Activated CD4-positive, alpha-beta T cell treated with anti-CD3 and anti-CD28 coated beads, Interleukin-2, amount 10 ng/mL, durations not matched to agents 7 days and 5 days (primary cell): ENCODE data around the gene OPRM1. TPM values are rescaled to one million over a fixed set of nuclear protein-coding genes. Genes with fewer than 3 reads are reported as not detected.
A peak's percentile ranks its signal among the peaks of the same experiment; 100 is the strongest.
"Not testable (repeated sequence)": the region's sequence is repeated elsewhere in the genome, so short reads cannot be mapped to it uniquely, and the experiment has no call there.

Experiments
- CTCF ChIA-PET: fragments of 350-600 bp; sonication (Branson Sonifier 250); formaldehyde crosslinking; loops from one replicate; lab custom pipeline; 2021; ENCODE audit warnings: antibody characterized with exemption; lab: Charles Lee
- POLR2A ChIA-PET: fragments of 350-600 bp; sonication (Branson Sonifier 250); formaldehyde crosslinking; loops from one replicate; lab custom pipeline; 2021; ENCODE audit warnings: antibody characterized with exemption; lab: Charles Lee
- DNase-seq: peaks from one replicate; pipeline ENCODE4 v3.0.0-alpha.2; 2020
- H3K27ac Mint-ChIP-seq: one replicate; pipeline ENCODE4 v1.8.0; 2021; ENCODE audit warnings: mild to moderate bottlenecking, moderate library complexity, mixed read lengths
- H3K27me3 Mint-ChIP-seq: one replicate; pipeline ENCODE4 v1.8.0; 2021; ENCODE audit warnings: mixed read lengths
- H3K36me3 Mint-ChIP-seq: one replicate; pipeline ENCODE4 v1.8.0; 2021; ENCODE audit warnings: low read depth, mixed read lengths
- H3K4me1 Mint-ChIP-seq: one replicate; pipeline ENCODE4 v1.8.0; 2021; ENCODE audit warnings: mixed read lengths
- H3K4me3 Mint-ChIP-seq: one replicate; pipeline ENCODE4 v1.8.0; 2021; ENCODE audit warnings: mild to moderate bottlenecking, moderate library complexity, mixed read lengths
- H3K9me3 Mint-ChIP-seq: one replicate; pipeline ENCODE4 v1.8.0; 2021; ENCODE audit warnings: mixed read lengths
- total RNA-seq, 2 experiments: library from RNA; stranded (reverse); gene quantifications; one replicate each; pipeline ENCODE4 v1.2.3, GENCODE V29; 2021

OPRM1 gene
- total RNA-seq, 2 experiments from 2014 or later: not detected

- no peaks in the 10 kb centered on the region for H3K27me3 Mint-ChIP-seq
- H3K27ac Mint-ChIP-seq: no peak overlapping the region
- DNase-seq: no peak
- CTCF ChIA-PET: interaction anchor here (0.9 to 1.3 kb wide), 2 partner anchors 7 to 112 kb away, joined by 3 to 4 read pairs; no protein-coding TSS in a partner anchor
- peaks cover 26% of the 10 kb centered on the region for H3K4me1 Mint-ChIP-seq
- peaks cover 12% of the 10 kb centered on the region for H3K9me3 Mint-ChIP-seq
- H3K36me3 Mint-ChIP-seq: peaks cover 44% of the 10 kb centered on the region
- no peak overlapping the region for H3K4me3 Mint-ChIP-seq
- POLR2A ChIA-PET: no interaction called here
Observed at GRCh38 chr6:154165478-154165877, 126.4 kb downstream of the OPRM1 start.

DNA sequence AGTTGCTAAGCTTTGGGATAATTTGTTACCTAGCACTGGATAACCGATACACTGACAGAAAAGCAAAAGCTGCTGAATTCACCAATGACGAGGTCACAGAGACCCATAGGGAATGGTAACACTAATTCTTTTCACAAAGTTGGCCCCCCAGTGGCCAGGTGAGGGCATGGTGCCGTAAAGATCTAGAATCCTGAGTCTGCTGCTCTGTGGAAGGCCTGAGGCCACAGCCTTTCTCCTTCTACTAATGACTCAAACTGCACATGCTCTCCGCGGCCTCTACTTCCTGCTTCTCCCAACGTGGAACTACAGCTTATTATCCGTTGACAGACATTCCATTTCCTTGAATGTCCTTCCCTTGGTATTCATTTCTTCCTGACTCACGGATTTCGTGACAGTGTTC, 127.1 kb downstream of the OPRM1 start:
- Mint-ChIP-seq H3K36me3 (peaks cover 44% of the 10 kb centered on the region), H3K27me3 (no peaks in the 10 kb centered on the region), H3K4me3 (no peak overlapping the region), H3K9me3 (peaks cover 15% of the 10 kb centered on the region), H3K4me1 (peaks cover 28% of the 10 kb centered on the region), H3K27ac (no peak overlapping the region)
- ChIA-PET CTCF (interaction anchor here (0.9 to 1.3 kb wide), 2 partner anchors 8 to 111 kb away, joined by 3 to 4 read pairs; no protein-coding TSS in a partner anchor), POLR2A (no interaction called here)
- DNase-seq: no peak

DNA sequence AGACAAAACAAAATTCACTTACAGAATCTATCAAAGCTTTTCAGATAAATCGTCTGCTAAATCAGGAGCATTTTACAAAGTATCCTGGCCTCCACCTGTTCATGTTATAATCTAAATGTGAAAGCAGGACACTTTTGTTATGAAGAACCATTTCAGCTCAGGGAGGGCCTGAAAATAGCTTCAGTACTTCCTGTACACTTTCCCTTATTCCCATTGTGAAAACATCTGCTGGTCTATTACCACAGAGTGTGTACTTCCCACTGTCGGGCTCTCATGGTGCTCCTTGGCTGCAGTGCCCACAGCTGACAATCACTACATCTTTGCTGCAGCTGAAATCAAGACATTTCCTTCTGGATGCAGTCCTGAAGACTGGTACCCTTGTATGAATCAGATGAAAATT, 128.1 kb downstream of the OPRM1 start:
- Mint-ChIP-seq H3K27me3 (no peaks in the 10 kb centered on the region), H3K27ac (no peak overlapping the region), H3K4me3 (no peak overlapping the region), H3K4me1 (peaks cover 28% of the 10 kb centered on the region), H3K36me3 (peaks cover 45% of the 10 kb centered on the region), H3K9me3 (peaks cover 15% of the 10 kb centered on the region)
- CTCF ChIA-PET: no interaction called here
- POLR2A ChIA-PET: interaction anchor here (0.6 kb wide), 1 partner anchor 81 kb away, joined by 3 read pairs; no protein-coding TSS in a partner anchor
- DNase-seq: no peak

DNA sequence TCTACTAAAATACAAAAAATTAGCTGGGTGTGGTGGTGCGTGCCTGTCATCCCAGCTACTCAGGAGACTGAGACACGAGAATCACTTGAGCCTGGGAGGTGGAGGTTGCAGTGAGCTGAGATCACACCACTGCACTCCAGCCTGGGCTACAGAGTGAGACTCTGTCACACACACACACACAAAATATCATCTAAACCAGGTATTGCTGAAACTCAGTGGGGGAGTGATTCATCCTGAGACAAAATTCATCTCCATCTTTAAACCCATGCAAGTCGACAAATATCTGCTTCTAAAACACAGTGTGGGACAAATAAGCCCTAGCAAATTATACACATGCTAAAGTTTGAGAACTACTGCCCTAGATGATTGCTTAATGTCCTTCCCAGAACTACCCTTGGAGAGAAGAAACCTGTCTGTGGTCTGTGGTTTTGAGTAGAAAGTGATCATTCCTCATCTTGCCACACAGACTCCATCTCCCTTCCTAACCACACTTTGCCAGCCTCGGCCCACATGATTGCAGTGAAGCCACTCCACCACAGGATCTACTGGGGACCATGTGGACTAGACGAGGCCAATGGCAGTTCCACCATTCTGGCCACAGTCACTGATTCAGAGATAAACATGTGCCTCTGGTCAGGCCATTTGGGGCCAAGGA, 130.3 kb downstream of the OPRM1 start:
- no peak for DNase-seq
- POLR2A ChIA-PET: no interaction called here
- Mint-ChIP-seq H3K27me3 (no peaks in the 10 kb centered on the region), H3K4me3 (no peak overlapping the region), H3K9me3 (peaks cover 25% of the 10 kb centered on the region), H3K27ac (peak overlapping the region; percentile 4), H3K4me1 (peaks cover 26% of the 10 kb centered on the region), H3K36me3 (peaks cover 62% of the 10 kb centered on the region)
- CTCF ChIA-PET: no interaction called here

DNA sequence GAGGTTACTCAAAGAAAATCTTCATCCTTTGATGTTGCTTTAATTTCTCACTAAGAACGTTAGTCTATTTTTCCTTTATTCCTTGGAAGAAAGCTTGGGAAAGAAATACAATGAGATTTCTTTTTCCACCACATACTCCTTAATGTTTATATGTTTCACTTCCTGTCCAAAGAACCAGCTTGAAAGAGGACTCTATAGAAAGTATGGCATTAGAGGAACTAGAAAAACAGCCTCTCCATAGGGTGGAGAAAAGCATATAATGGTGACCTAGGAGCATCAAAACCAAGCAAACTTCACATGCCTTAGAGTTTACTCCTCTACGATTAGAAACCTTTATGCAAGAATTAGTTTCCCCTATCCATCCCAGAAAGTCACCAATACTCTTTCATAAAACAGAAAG, 131.1 kb downstream of the OPRM1 start:
- no peaks in the 10 kb centered on the region for H3K27me3 Mint-ChIP-seq
- H3K4me1 Mint-ChIP-seq: peaks cover 24% of the 10 kb centered on the region
- no peak overlapping the region for H3K4me3 Mint-ChIP-seq
- peaks cover 29% of the 10 kb centered on the region for H3K9me3 Mint-ChIP-seq
- H3K36me3 Mint-ChIP-seq: peaks cover 65% of the 10 kb centered on the region
- POLR2A ChIA-PET: no interaction called here
- CTCF ChIA-PET: interaction anchor here (1.0 kb wide), 1 partner anchor 11 kb away, joined by 4 read pairs; no protein-coding TSS in a partner anchor
- H3K27ac Mint-ChIP-seq: no peak overlapping the region
- DNase-seq: no peak

DNA sequence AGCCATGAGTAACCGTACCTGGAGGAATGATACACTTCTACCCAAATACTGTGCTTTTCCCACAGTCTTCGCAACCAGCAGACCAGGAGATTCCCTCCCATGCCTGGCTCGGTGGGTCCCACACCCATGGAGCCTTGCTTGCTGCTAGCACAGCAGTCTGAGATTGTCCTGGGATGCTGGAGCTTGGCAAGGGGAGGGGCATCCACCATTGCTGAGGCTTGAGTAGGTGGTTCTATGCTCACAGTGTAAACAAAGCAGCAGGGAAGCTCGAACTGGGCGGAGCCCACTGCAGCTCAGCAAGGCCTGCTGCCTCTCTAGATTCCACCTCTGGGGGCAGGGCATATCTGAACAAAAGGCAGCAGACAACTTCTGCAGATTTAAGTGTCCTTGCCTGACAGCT, 133.4 kb downstream of the OPRM1 start:
- H3K36me3 Mint-ChIP-seq: peaks cover 66% of the 10 kb centered on the region
- H3K9me3 Mint-ChIP-seq: peaks cover 30% of the 10 kb centered on the region
- H3K4me3 Mint-ChIP-seq, DNase-seq, POLR2A ChIA-PET, H3K27ac Mint-ChIP-seq, H3K27me3 Mint-ChIP-seq: not testable (repeated sequence)
- peaks cover 26% of the 10 kb centered on the region for H3K4me1 Mint-ChIP-seq
- CTCF ChIA-PET: interaction anchor here (1.5 kb wide), 1 partner anchor 14 kb away, joined by 3 read pairs; no protein-coding TSS in a partner anchor

- Mint-ChIP-seq H3K9me3 (peaks cover 22% of the 10 kb centered on the region), H3K36me3 (peaks cover 48% of the 10 kb centered on the region), H3K4me1 (peaks cover 8% of the 10 kb centered on the region), H3K27ac (no peak overlapping the region), H3K4me3 (no peak overlapping the region), H3K27me3 (no peaks in the 10 kb centered on the region)
- ChIA-PET CTCF (no interaction called here), POLR2A (no interaction called here)
- no peak for DNase-seq
Observed at GRCh38 chr6:154179434-154179833, 140.4 kb downstream of the OPRM1 start.

DNA sequence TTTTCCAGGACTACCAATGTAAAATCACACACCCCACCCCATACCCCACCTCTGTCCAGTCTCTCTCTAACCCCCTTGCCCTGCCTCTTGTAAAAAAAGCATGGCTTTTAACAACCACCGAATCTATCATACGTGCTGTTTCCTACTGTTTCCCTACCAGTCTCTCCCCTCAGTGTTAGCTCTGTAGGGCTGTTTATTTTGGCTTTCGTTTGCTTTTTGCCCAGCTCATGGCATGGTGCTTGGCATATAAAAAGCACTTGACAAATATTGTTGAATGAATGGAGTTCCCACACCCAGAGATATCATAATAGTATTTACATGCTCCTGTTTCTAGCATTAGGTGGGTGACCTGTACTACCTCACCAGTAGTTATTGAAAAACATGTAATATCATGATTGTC, 148.2 kb downstream of the OPRM1 start:
- POLR2A ChIA-PET: no interaction called here
- Mint-ChIP-seq H3K4me3 (no peak overlapping the region), H3K9me3 (peaks cover 7% of the 10 kb centered on the region), H3K4me1 (peaks cover 2% of the 10 kb centered on the region), H3K36me3 (peaks cover 39% of the 10 kb centered on the region), H3K27me3 (no peaks in the 10 kb centered on the region), H3K27ac (no peak overlapping the region)
- CTCF ChIA-PET: interaction anchor here (0.5 kb wide), 1 partner anchor 105 kb away, joined by 3 read pairs; no protein-coding TSS in a partner anchor
- no peak for DNase-seq

- POLR2A ChIA-PET: no interaction called here
- H3K4me1 Mint-ChIP-seq: peaks cover 2% of the 10 kb centered on the region
- no peak for DNase-seq
- H3K27me3 Mint-ChIP-seq: no peaks in the 10 kb centered on the region
- no peak overlapping the region for H3K4me3 Mint-ChIP-seq
- CTCF ChIA-PET: interaction anchor here (0.5 kb wide), 1 partner anchor 104 kb away, joined by 3 read pairs; no protein-coding TSS in a partner anchor
- H3K9me3 Mint-ChIP-seq: peaks cover 7% of the 10 kb centered on the region
- peaks cover 40% of the 10 kb centered on the region for H3K36me3 Mint-ChIP-seq
- H3K27ac Mint-ChIP-seq: no peak overlapping the region
Observed at GRCh38 chr6:154187714-154188113, 148.7 kb downstream of the OPRM1 start.

GRCh38 chr6:154196333-154196885, 157.4 kb downstream of the OPRM1 start:
- H3K36me3 Mint-ChIP-seq: peaks cover 65% of the 10 kb centered on the region
- no peak overlapping the region for H3K4me3 Mint-ChIP-seq
- H3K27me3 Mint-ChIP-seq: no peaks in the 10 kb centered on the region
- no peak overlapping the region for H3K27ac Mint-ChIP-seq
- peaks cover 16% of the 10 kb centered on the region for H3K9me3 Mint-ChIP-seq
- CTCF ChIA-PET: interaction anchor here (0.9 to 1.5 kb wide), 2 partner anchors 25 to 80 kb away, joined by 3 read pairs; no protein-coding TSS in a partner anchor
- POLR2A ChIA-PET: no interaction called here
- DNase-seq: no peak
- peaks cover 16% of the 10 kb centered on the region for H3K4me1 Mint-ChIP-seq

- H3K4me3 Mint-ChIP-seq: no peak overlapping the region
Observed at GRCh38 chr6:154197196-154197860, 158.3 kb downstream of the OPRM1 start.

GRCh38 chr6:154201688-154202087, 162.6 kb downstream of the OPRM1 start:
- CTCF ChIA-PET, H3K4me3 Mint-ChIP-seq, DNase-seq, H3K9me3 Mint-ChIP-seq, H3K27me3 Mint-ChIP-seq, POLR2A ChIA-PET: not testable (repeated sequence)
- H3K36me3 Mint-ChIP-seq: peaks cover 82% of the 10 kb centered on the region
- peaks cover 14% of the 10 kb centered on the region for H3K4me1 Mint-ChIP-seq
- H3K27ac Mint-ChIP-seq: peak overlapping the region; percentile 3

More at GRCh38 chr6:154197196-154197860, 158.3 kb downstream of the OPRM1 start:
- CTCF ChIA-PET: interaction anchor here (0.9 to 1.5 kb wide), 2 partner anchors 24 to 79 kb away, joined by 3 read pairs; no protein-coding TSS in a partner anchor
- POLR2A ChIA-PET: no interaction called here
- H3K27ac Mint-ChIP-seq: no peak overlapping the region
- H3K36me3 Mint-ChIP-seq: peaks cover 71% of the 10 kb centered on the region
- H3K4me1 Mint-ChIP-seq: peaks cover 16% of the 10 kb centered on the region
- no peak for DNase-seq
- H3K9me3 Mint-ChIP-seq: peaks cover 15% of the 10 kb centered on the region
- no peaks in the 10 kb centered on the region for H3K27me3 Mint-ChIP-seq

DNA sequence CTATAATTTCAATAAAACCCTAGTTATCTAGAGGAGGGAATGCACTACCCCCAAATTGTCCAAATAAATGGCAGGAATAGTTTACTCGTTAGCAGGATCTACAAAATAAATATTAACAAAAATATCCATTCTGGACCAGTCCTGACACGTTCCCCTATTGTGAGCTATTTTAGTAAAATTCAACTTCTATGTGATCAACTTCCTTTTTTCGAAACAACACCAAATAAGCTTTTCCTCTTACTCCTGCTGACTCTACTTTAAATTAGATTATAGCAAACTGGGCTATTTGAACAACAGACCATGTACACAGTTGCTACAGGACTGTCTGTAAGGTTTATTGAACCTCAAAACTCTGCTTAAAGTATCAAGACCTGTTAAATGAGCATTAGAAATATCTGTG, 163.3 kb downstream of the OPRM1 start:
- Mint-ChIP-seq H3K9me3 (peaks cover 2% of the 10 kb centered on the region), H3K27ac (no peak overlapping the region), H3K36me3 (peaks cover 87% of the 10 kb centered on the region), H3K4me1 (peaks cover 9% of the 10 kb centered on the region), H3K4me3 (no peak overlapping the region), H3K27me3 (no peaks in the 10 kb centered on the region)
- CTCF ChIA-PET: no interaction called here
- DNase-seq: no peak
- POLR2A ChIA-PET: no interaction called here
